Thoracic aorta (tissue), 2 donors: ENCODE data around the gene ATP5MC2. TPM values are rescaled to one million over a fixed set of nuclear protein-coding genes. Genes with fewer than 3 reads are reported as not detected.
"Not testable (repeated sequence)": the region's sequence is repeated elsewhere in the genome, so short reads cannot be mapped to it uniquely, and the experiment has no call there.

Source experiments
- ATAC-seq: fragments of 150-250 bp; one replicate; pipeline ENCODE4 v1.8.0; 2017; ENCODE audit warnings: low read depth; ENCODE audit not compliant: insufficient number of reproducible peaks, low FRiP score
- DNase-seq: peaks from one replicate; pipeline ENCODE4 v3.0.0-alpha.2; 2020; ENCODE audit warnings: low spot score
- H3K27ac ChIP-seq, 2 donors: fragments of 200-600 bp; sonication (generic); 1 replicate in 1 of 2; 2 replicates in 1 of 2; pipeline ENCODE4 v1.5.1; 2016; ENCODE audit warnings: mild to moderate bottlenecking in 2 of 2, moderate library complexity in 2 of 2
- H3K27me3 ChIP-seq: fragments of 200-600 bp; sonication (generic); replicated peaks from 2 replicates; pipeline ENCODE4 v1.6.0; 2016; ENCODE audit warnings: mild to moderate bottlenecking; ENCODE audit not compliant: insufficient read depth
- H3K36me3 ChIP-seq: fragments of 200-600 bp; sonication (generic); one replicate; pipeline ENCODE4 v1.5.1; 2016
- H3K4me1 ChIP-seq, 2 donors: fragments of 200-600 bp; sonication (generic); 1 replicate in 1 of 2; 2 replicates in 1 of 2; pipeline versions ENCODE4 v1.5.1 to v1.6.0; 2016; ENCODE audit warnings: low read depth in 2 of 2, mild to moderate bottlenecking in 1 of 2; ENCODE audit not compliant: control insufficient read depth in 1 of 2
- H3K4me3 ChIP-seq: fragments of 200-600 bp; sonication (generic); 2 replicates; pipeline ENCODE4 v1.5.1; 2016; ENCODE audit warnings: mild to moderate bottlenecking
- H3K9me3 ChIP-seq: fragments of 200-600 bp; sonication (generic); 2 replicates; pipeline ENCODE4 v1.5.1; 2016
- total RNA-seq, 2 donors: library from RNA; depleted of rRNA; stranded (reverse); fragments of >200 nt; gene quantifications; one replicate each; pipeline versions ENCODE4 v1.1.0 to v1.2.3, GENCODE V29; 2016
- TF ChIP-seq, protein P1 (sequence below): fragments of 200-600 bp; sonication (generic); IDR thresholded peaks from one replicate; pipeline ENCODE4 v1.5.1; 2019; ENCODE audit warnings: antibody characterized with exemption

Gene ATP5MC2
- total RNA-seq, 2 donors from 2014 or later, result 168 to 175 TPM

DNA sequence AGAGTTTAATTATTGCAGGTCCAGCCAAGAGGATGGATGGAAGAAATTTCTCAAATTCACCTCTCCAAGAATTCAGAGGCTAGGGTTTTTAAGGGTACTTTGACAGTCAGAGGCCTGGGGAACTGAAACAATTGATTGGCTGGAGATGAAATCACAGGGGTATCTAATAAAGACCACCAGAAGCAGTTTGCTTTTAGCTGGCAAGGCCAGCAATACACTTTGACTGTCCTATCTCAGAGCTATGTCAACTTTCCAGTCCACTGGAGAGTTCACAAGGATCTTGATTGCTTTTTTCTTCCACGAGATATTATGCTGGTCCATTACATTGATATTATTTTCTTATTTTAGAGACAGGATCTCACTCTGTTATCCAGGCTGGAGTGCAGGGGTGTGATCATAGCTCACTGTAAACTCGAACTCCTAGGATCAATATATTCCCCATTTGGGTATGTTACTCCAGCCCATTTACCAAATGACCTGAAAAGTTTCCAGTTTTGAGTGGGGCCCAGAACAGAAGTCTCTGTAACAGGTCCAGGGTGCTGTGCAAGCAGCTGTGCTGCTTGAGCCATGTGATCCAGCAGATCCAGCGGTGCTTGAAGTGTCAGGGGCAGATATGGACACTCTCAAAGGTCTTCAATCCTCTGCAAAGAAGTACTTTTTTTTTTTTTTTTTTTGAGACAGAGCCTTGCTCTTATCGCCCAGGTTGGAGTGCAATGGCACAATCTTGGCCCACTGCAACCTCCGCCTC lies 32.5 kb downstream of the ATP5MC2 start:
- no peak overlapping the region for H3K4me3 ChIP-seq

DNA sequence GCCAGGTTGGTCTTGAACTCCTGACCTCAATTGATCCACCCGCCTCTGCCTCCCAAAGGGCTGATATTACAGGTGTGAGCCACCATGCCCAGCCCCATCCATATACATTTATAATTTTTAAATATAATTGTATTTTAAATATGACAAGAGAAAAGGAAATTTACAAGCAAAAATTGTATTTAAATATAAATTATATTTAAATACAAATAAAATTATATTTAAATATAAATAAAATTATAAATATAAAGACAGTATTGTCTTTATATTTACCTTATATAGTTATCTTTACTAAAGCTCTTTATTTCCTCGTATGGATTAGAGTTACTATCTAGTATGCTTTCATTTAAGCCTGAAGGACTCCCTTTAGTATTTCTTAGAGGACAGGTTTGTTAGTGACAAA lies 37.8 kb downstream of the ATP5MC2 start:
- H3K27ac ChIP-seq, result no peak overlapping the region
- TF ChIP-seq, protein P1, sequence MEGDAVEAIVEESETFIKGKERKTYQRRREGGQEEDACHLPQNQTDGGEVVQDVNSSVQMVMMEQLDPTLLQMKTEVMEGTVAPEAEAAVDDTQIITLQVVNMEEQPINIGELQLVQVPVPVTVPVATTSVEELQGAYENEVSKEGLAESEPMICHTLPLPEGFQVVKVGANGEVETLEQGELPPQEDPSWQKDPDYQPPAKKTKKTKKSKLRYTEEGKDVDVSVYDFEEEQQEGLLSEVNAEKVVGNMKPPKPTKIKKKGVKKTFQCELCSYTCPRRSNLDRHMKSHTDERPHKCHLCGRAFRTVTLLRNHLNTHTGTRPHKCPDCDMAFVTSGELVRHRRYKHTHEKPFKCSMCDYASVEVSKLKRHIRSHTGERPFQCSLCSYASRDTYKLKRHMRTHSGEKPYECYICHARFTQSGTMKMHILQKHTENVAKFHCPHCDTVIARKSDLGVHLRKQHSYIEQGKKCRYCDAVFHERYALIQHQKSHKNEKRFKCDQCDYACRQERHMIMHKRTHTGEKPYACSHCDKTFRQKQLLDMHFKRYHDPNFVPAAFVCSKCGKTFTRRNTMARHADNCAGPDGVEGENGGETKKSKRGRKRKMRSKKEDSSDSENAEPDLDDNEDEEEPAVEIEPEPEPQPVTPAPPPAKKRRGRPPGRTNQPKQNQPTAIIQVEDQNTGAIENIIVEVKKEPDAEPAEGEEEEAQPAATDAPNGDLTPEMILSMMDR, result no peak
- no peaks in the 10 kb centered on the region for H3K36me3 ChIP-seq
- no peaks in the 10 kb centered on the region for H3K9me3 ChIP-seq
- H3K4me1 ChIP-seq, result no peaks in the 10 kb centered on the region
- no peaks in the 10 kb centered on the region for H3K27me3 ChIP-seq
- H3K4me3 ChIP-seq, result no peak overlapping the region
- DNase-seq (no peak), ATAC-seq (no peak)

More for the DNA sequence above, 32.5 kb downstream of the ATP5MC2 start:
- Histone ChIP-seq H3K27ac (no peak overlapping the region), H3K27me3 (no peaks in the 10 kb centered on the region), H3K4me1 (peaks cover 0 to 34% of the 10 kb centered on the region in 2 donors), H3K36me3 (no peaks in the 10 kb centered on the region), H3K9me3 (no peaks in the 10 kb centered on the region)
- DNase-seq, result no peak
- TF ChIP-seq, protein P1, result no peak
- no peak for ATAC-seq

DNA sequence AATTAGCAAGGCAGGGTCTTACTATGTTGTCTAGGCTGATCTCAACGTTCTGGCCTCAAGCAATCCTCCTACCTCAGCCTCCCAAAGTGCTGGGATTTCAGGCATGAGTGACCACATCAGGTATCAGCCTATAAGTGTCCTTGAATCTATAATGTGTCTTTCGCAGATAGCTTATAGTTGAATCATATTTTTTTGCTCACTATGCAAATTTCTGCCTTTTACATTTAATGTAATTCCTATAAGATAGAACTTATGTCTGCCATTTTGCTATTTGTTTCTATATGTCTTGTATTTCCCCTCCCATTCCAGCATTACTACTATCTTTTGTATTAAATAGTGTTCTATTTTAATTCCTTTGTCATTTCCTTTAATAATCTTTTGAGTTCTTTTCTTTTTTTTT lies 39.2 kb downstream of the ATP5MC2 start:
- Histone ChIP-seq H3K4me3 (no peak overlapping the region), H3K27me3 (no peaks in the 10 kb centered on the region), H3K36me3 (no peaks in the 10 kb centered on the region), H3K27ac (no peak overlapping the region), H3K4me1 (no peaks in the 10 kb centered on the region), H3K9me3 (no peaks in the 10 kb centered on the region)
- ATAC-seq, result no peak
- no peak for DNase-seq
- TF ChIP-seq, protein P1, result no peak

DNA sequence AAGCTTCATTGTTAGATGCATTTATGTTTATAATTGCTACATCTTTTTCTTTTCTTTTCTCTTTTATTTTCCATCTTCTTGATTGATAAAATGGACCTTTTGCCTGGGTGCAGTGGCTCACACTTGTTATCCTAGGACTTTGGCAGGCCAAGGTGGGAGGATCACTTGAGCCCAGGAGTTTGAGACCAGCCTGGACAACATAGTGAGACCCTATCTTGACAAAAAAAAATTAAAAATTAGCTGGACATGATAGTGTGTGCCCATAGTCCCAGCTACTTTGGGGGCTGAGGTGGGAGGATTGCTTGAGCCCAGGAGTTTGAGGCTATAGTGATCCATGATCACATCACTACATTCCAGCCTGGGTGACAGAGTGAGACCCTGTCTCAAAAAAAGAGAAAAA lies 40.2 kb downstream of the ATP5MC2 start:
- H3K4me3 ChIP-seq, H3K27me3 ChIP-seq, H3K36me3 ChIP-seq, H3K27ac ChIP-seq, H3K9me3 ChIP-seq, H3K4me1 ChIP-seq, ATAC-seq, DNase-seq: not testable (repeated sequence)

DNA sequence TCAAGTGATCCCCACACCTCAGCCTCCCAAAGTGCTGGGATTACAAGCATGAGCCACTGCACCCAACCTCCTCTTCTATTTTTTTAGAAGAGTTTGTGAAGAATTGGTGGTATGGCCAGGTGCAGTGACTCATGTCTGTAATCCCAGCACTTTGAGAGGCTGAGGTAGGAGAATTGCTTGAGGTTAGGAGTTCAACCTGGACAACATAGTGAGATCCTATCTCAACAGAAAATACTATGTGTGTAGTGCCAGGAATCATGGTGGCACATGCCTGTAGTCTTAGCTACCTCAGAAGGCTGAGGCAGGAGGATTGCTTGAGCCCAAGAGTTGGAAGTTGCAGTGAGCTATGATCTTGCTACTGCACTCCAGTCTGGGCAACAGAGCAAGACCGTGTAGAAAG lies 44.2 kb downstream of the ATP5MC2 start:
- peaks cover 2 to 4% of the 10 kb centered on the region in 2 donors for H3K4me1 ChIP-seq
- no peaks in the 10 kb centered on the region for H3K9me3 ChIP-seq
- ATAC-seq (no peak), DNase-seq (no peak)
- H3K27me3 ChIP-seq, result no peaks in the 10 kb centered on the region
- TF ChIP-seq, protein P1, result no peak
- no peak overlapping the region for H3K4me3 ChIP-seq
- H3K27ac ChIP-seq, result no peak overlapping the region
- no peaks in the 10 kb centered on the region for H3K36me3 ChIP-seq

DNA sequence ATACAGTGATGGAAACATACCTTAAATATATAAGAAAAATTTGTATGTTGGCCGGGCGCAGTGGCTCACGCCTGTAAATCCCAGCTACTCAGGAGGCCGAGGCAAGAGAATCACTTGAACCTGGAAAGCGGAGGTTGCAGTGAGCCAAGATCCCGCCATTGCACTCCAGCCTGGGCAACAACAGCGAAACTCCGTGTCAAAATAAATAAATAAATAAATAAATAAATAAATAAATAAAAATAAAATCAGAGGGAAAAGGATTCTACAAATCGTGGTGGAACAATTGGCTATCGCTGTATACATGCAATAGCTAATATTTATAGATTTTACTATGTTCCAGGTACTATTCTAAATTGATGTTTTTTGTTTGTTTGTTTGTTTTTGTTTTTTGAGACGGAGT lies 48.0 kb downstream of the ATP5MC2 start:
- Histone ChIP-seq H3K9me3 (no peaks in the 10 kb centered on the region), H3K4me3 (no peak overlapping the region), H3K36me3 (no peaks in the 10 kb centered on the region), H3K27ac (no peak overlapping the region), H3K4me1 (peaks cover 19 to 23% of the 10 kb centered on the region in 2 donors), H3K27me3 (no peaks in the 10 kb centered on the region)
- DNase-seq, result no peak
- TF ChIP-seq, protein P1, result no peak
- no peak for ATAC-seq
